HEK293 (cell line): ENCODE measurements around the gene IL1RAP.

Experiments
- CTCF ChIA-PET: fragments of 350-600 bp; formaldehyde crosslinking; extraction: SDS; loops from one replicate; lab custom pipeline; 2021; ENCODE audit warnings: antibody characterized with exemption; lab: Yijun Ruan, JAX
- POLR2A ChIA-PET: fragments of 300-600 bp; formaldehyde crosslinking; extraction: SDS; loops from one replicate; lab custom pipeline; 2020; ENCODE audit warnings: antibody characterized with exemption, inconsistent platforms; lab: Yijun Ruan, JAX
- H3K27ac ChIP-seq: fragments of 200-500 bp; sonication (Bioruptor generic); 2 replicates; pipeline ENCODE4 v1.5.1; 2014; ENCODE audit warnings: low read depth, low read length, control low read depth, inconsistent platforms; ENCODE audit errors: extremely low read depth
- H3K36me3 ChIP-seq, 2 experiments: fragments of 200-500 bp in 1 of 2; sonication (Bioruptor generic) in 1 of 2; 1 replicate in 1 of 2; 2 replicates in 1 of 2; pipeline ENCODE4 v1.5.1; 2014 to 2017; ENCODE audit warnings: inconsistent platforms in 2 of 2, low read length in 2 of 2; ENCODE audit not compliant: control insufficient read depth in 2 of 2, insufficient read depth in 1 of 2
- H3K4me1 ChIP-seq: fragments of 200-500 bp; sonication (Bioruptor generic); 2 replicates; pipeline ENCODE4 v1.5.1; 2014; ENCODE audit warnings: mild to moderate bottlenecking, low read length, inconsistent platforms; ENCODE audit not compliant: control insufficient read depth, insufficient read depth
- H3K4me3 ChIP-seq: 2 replicates; pipeline ENCODE4 v1.5.1; 2011; ENCODE audit warnings: low read depth, mild to moderate bottlenecking, control low read depth, low read length, moderate library complexity
- H3K9me3 ChIP-seq: fragments of 200-500 bp; sonication (Bioruptor generic); 2 replicates; pipeline ENCODE4 v1.5.1; 2014; ENCODE audit warnings: low read depth, low read length, inconsistent platforms; ENCODE audit not compliant: control insufficient read depth, insufficient read depth
- HIC1 ChIP-seq: fragments of 450-650 bp; formaldehyde crosslinking; IDR thresholded peaks from 2 replicates; pipeline ENCODE4 v1.5.1; 2016; ENCODE audit warnings: missing biosample characterization, missing genetic modification characterization
- SALL2 ChIP-seq: fragments of 450-650 bp; formaldehyde crosslinking; IDR thresholded peaks from 2 replicates; pipeline ENCODE4 v1.5.0; 2017; ENCODE audit warnings: missing biosample characterization, mild to moderate bottlenecking, missing genetic modification characterization, borderline replicate concordance
- SP3 ChIP-seq: fragments of 450-650 bp; formaldehyde crosslinking; IDR thresholded peaks from 2 replicates; pipeline ENCODE4 v1.5.1; 2016; ENCODE audit warnings: missing biosample characterization, missing genetic modification characterization
- TCF7L2 ChIP-seq: IDR thresholded peaks from 2 replicates; pipeline ENCODE4 v1.6.1; 2011; ENCODE audit warnings: low read depth, mild to moderate bottlenecking, inconsistent platforms, low read length, moderate library complexity, borderline replicate concordance
- ZBTB49 ChIP-seq: fragments of 450-650 bp; formaldehyde crosslinking; IDR thresholded peaks from 2 replicates; pipeline ENCODE4 v1.5.1; 2016; ENCODE audit warnings: missing biosample characterization, missing genetic modification characterization, low read depth
- ZBTB8A ChIP-seq: fragments of 450-650 bp; formaldehyde crosslinking; IDR thresholded peaks from 2 replicates; pipeline ENCODE4 v1.5.1; 2016; ENCODE audit warnings: missing biosample characterization, missing genetic modification characterization
- ZFP41 ChIP-seq: fragments of 450-650 bp; formaldehyde crosslinking; IDR thresholded peaks from 2 replicates; pipeline ENCODE4 v1.5.1; 2016; ENCODE audit warnings: missing biosample characterization, missing genetic modification characterization, borderline replicate concordance
- ZNF114 ChIP-seq: fragments of 450-650 bp; formaldehyde crosslinking; IDR thresholded peaks from 2 replicates; pipeline ENCODE4 v1.5.0; 2017; ENCODE audit warnings: missing biosample characterization, missing genetic modification characterization
- ZNF148 ChIP-seq: fragments of 450-650 bp; formaldehyde crosslinking; IDR thresholded peaks from 2 replicates; pipeline ENCODE4 v1.5.0; 2017; ENCODE audit warnings: missing biosample characterization, missing genetic modification characterization, borderline replicate concordance
- ZNF248 ChIP-seq: fragments of 450-650 bp; formaldehyde crosslinking; IDR thresholded peaks from 2 replicates; pipeline ENCODE4 v1.5.1; 2017; ENCODE audit warnings: missing biosample characterization, missing genetic modification characterization
- ZNF335 ChIP-seq: fragments of 450-650 bp; formaldehyde crosslinking; conservative IDR thresholded peaks from 2 replicates; pipeline ENCODE4 v1.5.1; 2016; ENCODE audit warnings: missing biosample characterization, missing genetic modification characterization
- ZNF341 ChIP-seq: fragments of 450-650 bp; formaldehyde crosslinking; IDR thresholded peaks from 2 replicates; pipeline ENCODE4; 2016; ENCODE audit warnings: low read depth, missing biosample characterization, missing genetic modification characterization
- ZNF350 ChIP-seq: fragments of 450-650 bp; formaldehyde crosslinking; IDR thresholded peaks from 2 replicates; pipeline ENCODE4 v1.5.0; 2017; ENCODE audit warnings: missing biosample characterization, mild to moderate bottlenecking, missing genetic modification characterization
- ZNF37A ChIP-seq: fragments of 450-650 bp; IDR thresholded peaks from 2 replicates; pipeline ENCODE4 v1.5.1; 2018; ENCODE audit warnings: missing biosample characterization, missing genetic modification characterization
- ZNF433 ChIP-seq: fragments of 450-650 bp; formaldehyde crosslinking; IDR thresholded peaks from 2 replicates; pipeline ENCODE4 v1.5.1; 2016; ENCODE audit warnings: missing biosample characterization, missing genetic modification characterization, low read depth
- ZNF670 ChIP-seq: fragments of 450-650 bp; formaldehyde crosslinking; IDR thresholded peaks from 2 replicates; pipeline ENCODE4 v1.5.1; 2016; ENCODE audit warnings: missing biosample characterization, missing genetic modification characterization, low read depth
- ZSCAN23 ChIP-seq: fragments of 450-650 bp; formaldehyde crosslinking; IDR thresholded peaks from 2 replicates; pipeline ENCODE4 v1.5.1; 2016; ENCODE audit warnings: missing biosample characterization, missing genetic modification characterization
- TF ChIP-seq, protein P1 (sequence below): fragments of 450-650 bp; formaldehyde crosslinking; IDR thresholded peaks from 2 replicates; pipeline ENCODE4 v1.5.1; 2016; ENCODE audit warnings: missing biosample characterization, missing genetic modification characterization, borderline replicate concordance
- TF ChIP-seq, protein P2 (sequence below): fragments of 450-650 bp; formaldehyde crosslinking; IDR thresholded peaks from 2 replicates; pipeline ENCODE4 v1.5.1; 2016; ENCODE audit warnings: missing biosample characterization, missing genetic modification characterization

The IL1RAP gene

DNA sequence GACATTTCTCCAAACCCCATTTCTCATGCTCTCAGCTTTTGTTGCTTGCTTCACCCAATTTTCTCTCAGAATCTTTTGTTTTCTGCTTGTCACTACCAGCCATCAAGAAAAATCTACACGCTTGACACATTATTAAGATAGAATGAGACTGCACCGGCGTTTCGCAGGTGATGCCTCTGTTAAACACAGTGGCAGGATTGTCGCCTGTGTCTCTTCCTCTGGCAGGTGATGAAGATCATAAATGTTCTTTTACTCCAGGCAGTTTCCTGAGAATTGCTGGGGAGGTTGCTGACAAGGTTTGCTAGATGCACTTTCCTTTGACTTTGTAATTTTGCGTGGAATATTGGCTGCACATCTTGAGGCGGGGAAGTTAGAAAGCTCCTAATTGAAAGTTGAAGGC, 75.4 kb downstream of the IL1RAP start:
- Histone ChIP-seq H3K4me3 (no peak overlapping the region), H3K36me3 (no peaks in the 10 kb centered on the region), H3K27ac (no peak overlapping the region), H3K9me3 (no peaks in the 10 kb centered on the region), H3K4me1 (no peaks in the 10 kb centered on the region)
- POLR2A ChIA-PET, result no interaction called here
- CTCF ChIA-PET, result no interaction called here
- TF ChIP-seq, protein P1, sequence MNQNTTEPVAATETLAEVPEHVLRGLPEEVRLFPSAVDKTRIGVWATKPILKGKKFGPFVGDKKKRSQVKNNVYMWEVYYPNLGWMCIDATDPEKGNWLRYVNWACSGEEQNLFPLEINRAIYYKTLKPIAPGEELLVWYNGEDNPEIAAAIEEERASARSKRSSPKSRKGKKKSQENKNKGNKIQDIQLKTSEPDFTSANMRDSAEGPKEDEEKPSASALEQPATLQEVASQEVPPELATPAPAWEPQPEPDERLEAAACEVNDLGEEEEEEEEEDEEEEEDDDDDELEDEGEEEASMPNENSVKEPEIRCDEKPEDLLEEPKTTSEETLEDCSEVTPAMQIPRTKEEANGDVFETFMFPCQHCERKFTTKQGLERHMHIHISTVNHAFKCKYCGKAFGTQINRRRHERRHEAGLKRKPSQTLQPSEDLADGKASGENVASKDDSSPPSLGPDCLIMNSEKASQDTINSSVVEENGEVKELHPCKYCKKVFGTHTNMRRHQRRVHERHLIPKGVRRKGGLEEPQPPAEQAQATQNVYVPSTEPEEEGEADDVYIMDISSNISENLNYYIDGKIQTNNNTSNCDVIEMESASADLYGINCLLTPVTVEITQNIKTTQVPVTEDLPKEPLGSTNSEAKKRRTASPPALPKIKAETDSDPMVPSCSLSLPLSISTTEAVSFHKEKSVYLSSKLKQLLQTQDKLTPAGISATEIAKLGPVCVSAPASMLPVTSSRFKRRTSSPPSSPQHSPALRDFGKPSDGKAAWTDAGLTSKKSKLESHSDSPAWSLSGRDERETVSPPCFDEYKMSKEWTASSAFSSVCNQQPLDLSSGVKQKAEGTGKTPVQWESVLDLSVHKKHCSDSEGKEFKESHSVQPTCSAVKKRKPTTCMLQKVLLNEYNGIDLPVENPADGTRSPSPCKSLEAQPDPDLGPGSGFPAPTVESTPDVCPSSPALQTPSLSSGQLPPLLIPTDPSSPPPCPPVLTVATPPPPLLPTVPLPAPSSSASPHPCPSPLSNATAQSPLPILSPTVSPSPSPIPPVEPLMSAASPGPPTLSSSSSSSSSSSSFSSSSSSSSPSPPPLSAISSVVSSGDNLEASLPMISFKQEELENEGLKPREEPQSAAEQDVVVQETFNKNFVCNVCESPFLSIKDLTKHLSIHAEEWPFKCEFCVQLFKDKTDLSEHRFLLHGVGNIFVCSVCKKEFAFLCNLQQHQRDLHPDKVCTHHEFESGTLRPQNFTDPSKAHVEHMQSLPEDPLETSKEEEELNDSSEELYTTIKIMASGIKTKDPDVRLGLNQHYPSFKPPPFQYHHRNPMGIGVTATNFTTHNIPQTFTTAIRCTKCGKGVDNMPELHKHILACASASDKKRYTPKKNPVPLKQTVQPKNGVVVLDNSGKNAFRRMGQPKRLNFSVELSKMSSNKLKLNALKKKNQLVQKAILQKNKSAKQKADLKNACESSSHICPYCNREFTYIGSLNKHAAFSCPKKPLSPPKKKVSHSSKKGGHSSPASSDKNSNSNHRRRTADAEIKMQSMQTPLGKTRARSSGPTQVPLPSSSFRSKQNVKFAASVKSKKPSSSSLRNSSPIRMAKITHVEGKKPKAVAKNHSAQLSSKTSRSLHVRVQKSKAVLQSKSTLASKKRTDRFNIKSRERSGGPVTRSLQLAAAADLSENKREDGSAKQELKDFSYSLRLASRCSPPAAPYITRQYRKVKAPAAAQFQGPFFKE (tag by site-specific recombination), result no peak
- TF ChIP-seq TCF7L2, result no peak
- no peak for TF ChIP-seq HIC1 (tag by site-specific recombination)
- TF ChIP-seq ZSCAN23 (tag by site-specific recombination), result no peak
- TF ChIP-seq ZNF114 (tag by site-specific recombination), result no peak
- no peak for TF ChIP-seq SALL2 (tag by site-specific recombination)
- no peak for TF ChIP-seq ZFP41 (tag by site-specific recombination)
- TF ChIP-seq ZNF335 (tag by site-specific recombination), result no peak
- no peak for TF ChIP-seq ZBTB8A (tag by site-specific recombination)
- no peak for TF ChIP-seq ZNF350 (tag by site-specific recombination)
- TF ChIP-seq ZNF37A (tag by site-specific recombination), result no peak
- no peak for TF ChIP-seq ZNF433
- TF ChIP-seq ZBTB49 (tag by site-specific recombination), result no peak
- no peak for TF ChIP-seq ZNF670

- ChIA-PET CTCF (interaction anchor here (0.6 kb wide), 1 partner anchor 1651 kb away, joined by 3 read pairs; no protein-coding TSS in a partner anchor), POLR2A (no interaction called here)
- H3K4me3 ChIP-seq, result no peak overlapping the region
- no peaks in the 10 kb centered on the region for H3K9me3 ChIP-seq
- no peaks in the 10 kb centered on the region for H3K36me3 ChIP-seq
- H3K4me1 ChIP-seq, result no peaks in the 10 kb centered on the region
- no peak overlapping the region for H3K27ac ChIP-seq
- no peak for TF ChIP-seq ZNF341 (tag by site-specific recombination)
- TF ChIP-seq ZNF248 (tag by site-specific recombination), result no peak
- no peak for TF ChIP-seq SP3
- TF ChIP-seq, protein P2, sequence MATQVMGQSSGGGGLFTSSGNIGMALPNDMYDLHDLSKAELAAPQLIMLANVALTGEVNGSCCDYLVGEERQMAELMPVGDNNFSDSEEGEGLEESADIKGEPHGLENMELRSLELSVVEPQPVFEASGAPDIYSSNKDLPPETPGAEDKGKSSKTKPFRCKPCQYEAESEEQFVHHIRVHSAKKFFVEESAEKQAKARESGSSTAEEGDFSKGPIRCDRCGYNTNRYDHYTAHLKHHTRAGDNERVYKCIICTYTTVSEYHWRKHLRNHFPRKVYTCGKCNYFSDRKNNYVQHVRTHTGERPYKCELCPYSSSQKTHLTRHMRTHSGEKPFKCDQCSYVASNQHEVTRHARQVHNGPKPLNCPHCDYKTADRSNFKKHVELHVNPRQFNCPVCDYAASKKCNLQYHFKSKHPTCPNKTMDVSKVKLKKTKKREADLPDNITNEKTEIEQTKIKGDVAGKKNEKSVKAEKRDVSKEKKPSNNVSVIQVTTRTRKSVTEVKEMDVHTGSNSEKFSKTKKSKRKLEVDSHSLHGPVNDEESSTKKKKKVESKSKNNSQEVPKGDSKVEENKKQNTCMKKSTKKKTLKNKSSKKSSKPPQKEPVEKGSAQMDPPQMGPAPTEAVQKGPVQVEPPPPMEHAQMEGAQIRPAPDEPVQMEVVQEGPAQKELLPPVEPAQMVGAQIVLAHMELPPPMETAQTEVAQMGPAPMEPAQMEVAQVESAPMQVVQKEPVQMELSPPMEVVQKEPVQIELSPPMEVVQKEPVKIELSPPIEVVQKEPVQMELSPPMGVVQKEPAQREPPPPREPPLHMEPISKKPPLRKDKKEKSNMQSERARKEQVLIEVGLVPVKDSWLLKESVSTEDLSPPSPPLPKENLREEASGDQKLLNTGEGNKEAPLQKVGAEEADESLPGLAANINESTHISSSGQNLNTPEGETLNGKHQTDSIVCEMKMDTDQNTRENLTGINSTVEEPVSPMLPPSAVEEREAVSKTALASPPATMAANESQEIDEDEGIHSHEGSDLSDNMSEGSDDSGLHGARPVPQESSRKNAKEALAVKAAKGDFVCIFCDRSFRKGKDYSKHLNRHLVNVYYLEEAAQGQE, result no peak
- no peak for TF ChIP-seq ZNF114 (tag by site-specific recombination)
- TF ChIP-seq ZNF148 (tag by site-specific recombination), result no peak
Observed at GRCh38 chr3:190591080-190591479, 77.2 kb downstream of the IL1RAP start.
